HG03378 (cell line): ENCODE data around the gene NRBP1.

Source experiments
- ATAC-seq: cut with Tn5 transposase; IDR thresholded peaks from one replicate; pipeline ENCODE4 v1.9.1; 2021; ENCODE audit warnings: mild to moderate bottlenecking, moderate library complexity; ENCODE audit not compliant: unreplicated experiment

Gene NRBP1

GRCh38 chr2:27489498-27490397 lies 61.3 kb downstream of the NRBP1 start, which contains the start of gene IFT172:
TSS of gene IFT172 (minus strand) at chr2:27489743. CDS start at chr2:27489653, 90 bp downstream.
- ATAC-seq: peak; percentile 90
